NCI-H128 (cell line): ENCODE measurements around the gene RASA1.

Experiments
- DNase-seq: peaks from one replicate; lab custom pipeline; 2025; ENCODE audit not compliant: unreplicated experiment; lab: John Stamatoyannopoulos, UW

Gene RASA1

GRCh38 chr5:87400305-87400899, 132.7 kb downstream of the RASA1 start:
- DNase-seq = no peak

- DNase-seq = no peak
Observed at GRCh38 chr5:87401626-87402025, 133.9 kb downstream of the RASA1 start.

- no peak for DNase-seq
Observed at GRCh38 chr5:87403409-87403808, 135.7 kb downstream of the RASA1 start.

GRCh38 chr5:87403899-87404298, 136.2 kb downstream of the RASA1 start:
- no peak for DNase-seq

GRCh38 chr5:87404359-87404758, 136.7 kb downstream of the RASA1 start:
- no peak for DNase-seq

GRCh38 chr5:87405472-87406155, 137.9 kb downstream of the RASA1 start:
- no peak for DNase-seq

GRCh38 chr5:87408204-87408603, 140.5 kb downstream of the RASA1 start:
- DNase-seq = no peak

GRCh38 chr5:87410931-87411330, 143.2 kb downstream of the RASA1 start:
- DNase-seq = no peak

GRCh38 chr5:87411586-87411972, 143.9 kb downstream of the RASA1 start:
- no peak for DNase-seq

- DNase-seq = no peak
Observed at GRCh38 chr5:87411973-87412629, 144.4 kb downstream of the RASA1 start.

GRCh38 chr5:87412630-87413342, 145.1 kb downstream of the RASA1 start, which contains the start of gene CCNH:
Gene CCNH (minus strand): TSS chr5:87412930. CDS start chr5:87412794, 136 bp downstream.
- DNase-seq = peak; percentile 83

- DNase-seq = no peak
Observed at GRCh38 chr5:87413343-87413645, 145.6 kb downstream of the RASA1 start.

GRCh38 chr5:87418506-87418905, 150.8 kb downstream of the RASA1 start:
- no peak for DNase-seq

GRCh38 chr5:87421307-87421706, 153.6 kb downstream of the RASA1 start:
- no peak for DNase-seq

- no peak for DNase-seq
Observed at GRCh38 chr5:87423755-87424154, 156.1 kb downstream of the RASA1 start.

GRCh38 chr5:87430863-87431457, 163.3 kb downstream of the RASA1 start:
- DNase-seq = no peak

GRCh38 chr5:87432460-87432859, 164.8 kb downstream of the RASA1 start:
- no peak for DNase-seq

GRCh38 chr5:87433945-87434344, 166.3 kb downstream of the RASA1 start:
- DNase-seq = no peak

GRCh38 chr5:87434461-87434860, 166.8 kb downstream of the RASA1 start:
- DNase-seq = no peak

GRCh38 chr5:87435144-87435694, 167.5 kb downstream of the RASA1 start:
- DNase-seq = no peak

GRCh38 chr5:87437724-87438123, 170.0 kb downstream of the RASA1 start:
- no peak for DNase-seq
